Glomerular endothelial cell (primary cell): ENCODE measurements around the gene ALK. TPM values are rescaled to one million over a fixed set of nuclear protein-coding genes. Genes with fewer than 3 reads are reported as not detected.

Source experiments
- DNase-seq: peaks from one replicate; pipeline ENCODE4 v3.0.0-alpha.2; 2011; ENCODE audit warnings: low read depth, low spot score; ENCODE audit errors: extremely low read depth
- total RNA-seq: library from RNA; depleted of rRNA; stranded (reverse); fragments of >200 nt; gene quantifications from 2 replicates; pipeline ENCODE4 v1.2.3, GENCODE V29; 2015

ALK gene
- total RNA-seq, 1 donor from 2014 or later: not detected

DNA sequence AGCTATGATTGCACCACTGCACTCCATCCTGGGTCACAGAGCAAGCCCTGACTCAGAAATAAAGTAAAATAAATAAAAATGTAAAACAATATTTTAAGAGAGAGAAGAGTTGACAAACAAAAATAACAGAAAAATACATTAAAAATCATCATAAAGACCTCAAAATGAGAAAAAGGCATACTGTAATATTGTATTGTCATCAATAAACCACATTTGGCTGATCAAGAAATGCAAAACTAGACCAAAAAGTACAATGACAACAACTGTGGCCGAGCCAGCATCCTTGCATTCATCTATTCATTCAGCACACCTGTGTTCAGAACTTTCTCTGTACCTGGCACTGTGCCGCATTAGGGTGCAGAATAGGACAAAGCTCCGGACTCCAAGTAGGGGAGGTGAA is 121.8 kb downstream of the ALK start:
- DNase-seq: no peak

DNA sequence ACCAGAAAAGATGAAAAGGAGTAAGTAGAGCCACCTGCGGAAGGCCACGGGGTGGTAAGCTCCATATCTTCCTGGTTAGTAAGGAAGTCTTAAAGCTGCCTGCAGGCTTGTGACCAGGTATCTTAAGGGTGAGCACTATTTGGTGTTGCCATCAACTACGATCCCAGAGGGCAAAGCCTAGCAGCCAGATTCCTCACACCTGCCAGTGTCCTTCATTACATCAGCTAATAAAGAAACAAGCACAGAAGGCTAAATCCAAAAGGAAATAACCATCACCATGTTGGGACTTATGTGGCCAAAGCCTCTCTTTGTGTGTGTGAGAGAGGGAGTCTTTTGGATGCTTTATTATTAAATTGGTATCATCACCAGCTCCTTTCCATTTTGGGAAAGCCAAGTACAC is 123.5 kb downstream of the ALK start:
- DNase-seq: no peak

DNA sequence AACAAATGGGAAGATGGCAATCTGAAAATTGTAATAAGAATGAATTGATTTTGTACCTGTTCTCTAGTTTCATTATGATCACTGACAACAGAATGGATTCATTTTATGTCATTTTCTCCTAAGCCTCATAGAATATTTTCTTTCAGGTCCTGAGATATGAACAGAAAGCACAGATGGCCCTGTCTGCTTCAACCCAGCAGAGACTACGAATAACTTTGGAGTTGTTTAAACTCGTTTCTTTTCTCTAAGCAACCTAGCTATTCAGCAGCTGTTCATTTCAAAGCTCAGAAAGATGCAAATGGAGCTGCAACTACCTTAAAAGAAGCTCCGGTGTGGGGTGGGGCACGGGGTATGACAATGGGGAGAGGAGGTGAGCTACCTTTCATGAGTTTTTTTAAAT is 124.9 kb downstream of the ALK start:
- DNase-seq: no peak

DNA sequence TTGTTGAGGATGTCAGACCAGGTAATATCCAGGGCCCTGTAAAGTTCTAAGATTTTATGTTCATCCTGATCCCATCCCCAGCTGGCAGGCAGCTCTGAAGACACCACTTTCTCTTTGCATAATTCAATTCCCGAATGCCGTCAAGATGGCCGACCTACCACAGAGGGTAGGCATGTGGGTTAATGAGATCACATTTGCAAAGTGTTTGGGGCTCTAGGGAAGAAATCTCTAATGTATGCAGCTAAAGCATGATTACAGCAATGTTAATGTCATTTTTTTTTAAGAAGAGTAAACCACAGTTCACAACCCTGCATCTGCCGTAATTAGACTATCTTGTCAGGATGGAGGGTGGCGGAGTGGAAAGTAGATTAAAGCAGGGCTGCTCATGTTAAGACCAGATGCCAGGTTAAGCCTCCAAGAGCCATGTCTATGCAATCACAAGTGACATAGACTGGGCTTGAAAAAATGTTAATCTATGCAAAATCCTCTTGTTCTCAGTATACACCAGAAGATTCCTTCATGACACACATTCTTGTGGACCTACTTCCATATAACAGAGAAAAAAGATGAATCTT is 131.4 kb downstream of the ALK start:
- no peak for DNase-seq

DNA sequence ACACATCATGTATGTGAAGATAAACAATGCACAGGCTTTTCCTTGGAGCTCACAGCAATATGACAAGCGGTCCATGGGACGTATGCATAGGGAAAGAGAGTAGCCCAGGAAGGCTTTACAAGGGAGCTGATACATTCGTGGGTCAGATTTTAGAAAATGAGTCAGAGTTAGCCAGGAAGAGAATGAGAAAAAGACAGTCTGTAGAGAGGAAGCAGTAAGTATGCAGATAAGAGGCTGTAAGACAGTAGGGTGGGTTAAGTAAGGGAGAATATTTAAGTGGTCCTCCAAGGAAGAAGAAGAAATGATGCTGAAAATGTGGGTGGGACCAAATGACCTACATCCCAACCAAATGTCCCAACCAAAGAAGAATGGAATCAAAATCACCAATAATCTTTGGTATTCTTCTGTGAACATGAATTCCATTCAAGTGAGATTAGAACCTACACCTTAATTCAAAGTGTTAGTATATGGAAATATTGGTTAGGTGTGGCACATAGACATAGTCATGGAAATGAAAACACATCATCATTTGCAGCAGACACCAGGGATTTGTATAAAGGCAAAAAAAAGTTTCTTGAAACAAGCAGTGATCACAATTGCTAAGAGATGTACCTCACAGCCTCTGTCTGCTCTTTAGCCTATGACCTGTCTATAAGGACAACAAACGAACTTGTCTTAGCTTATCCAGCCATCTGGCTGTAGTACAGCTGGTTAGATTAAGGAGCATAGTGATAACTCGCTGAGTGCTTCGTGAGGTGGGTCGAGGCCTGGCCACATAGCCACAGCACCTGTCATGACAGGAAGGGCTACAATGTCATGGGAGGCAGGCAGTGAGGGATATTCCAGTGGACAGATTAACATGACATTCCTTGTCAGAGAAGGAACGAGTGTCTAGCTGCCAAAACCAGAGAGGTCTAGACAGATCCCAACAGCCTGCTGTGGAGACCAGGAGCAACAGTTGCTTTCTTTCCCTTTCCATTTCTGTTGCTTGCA is 133.6 kb downstream of the ALK start:
- DNase-seq: no peak

DNA sequence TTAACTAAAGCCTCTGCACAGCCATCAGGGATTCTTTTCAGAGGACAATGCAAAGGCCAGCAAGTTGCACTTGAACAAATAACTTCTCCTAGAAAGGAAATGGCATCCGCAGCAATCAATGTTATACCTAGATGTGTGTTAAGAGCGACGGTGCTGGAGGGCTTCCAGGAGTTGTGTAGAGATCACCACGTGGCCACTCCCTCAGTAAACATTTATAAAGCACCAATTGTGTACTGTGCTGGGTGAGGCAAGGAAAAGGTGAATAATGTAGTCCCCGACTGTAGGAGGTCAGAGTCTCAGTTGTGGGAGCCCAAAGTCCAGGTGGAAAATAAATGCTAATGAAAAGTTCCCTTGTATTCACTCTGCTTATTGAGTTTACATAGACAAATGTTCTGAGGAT is 135.0 kb downstream of the ALK start:
- DNase-seq: no peak

DNA sequence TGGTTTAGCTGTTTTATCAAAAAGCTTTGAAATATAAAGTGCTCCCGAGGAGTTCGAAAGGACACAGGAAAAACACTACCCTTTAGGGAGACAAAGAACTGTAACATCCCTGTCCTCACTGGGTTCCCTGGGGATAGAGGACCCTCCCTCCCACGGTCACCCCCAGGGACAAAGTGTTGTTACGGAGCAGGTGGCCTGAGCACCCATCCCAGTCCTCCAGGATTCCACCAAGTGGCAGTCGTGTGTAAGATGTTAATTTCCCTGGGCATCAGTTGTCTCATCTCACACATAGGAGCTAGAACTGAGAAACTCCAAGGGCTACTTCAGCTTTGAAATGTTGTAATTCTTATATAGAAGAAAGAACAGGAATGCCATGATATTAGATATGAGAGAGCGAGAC is 137.7 kb downstream of the ALK start:
- no peak for DNase-seq

DNA sequence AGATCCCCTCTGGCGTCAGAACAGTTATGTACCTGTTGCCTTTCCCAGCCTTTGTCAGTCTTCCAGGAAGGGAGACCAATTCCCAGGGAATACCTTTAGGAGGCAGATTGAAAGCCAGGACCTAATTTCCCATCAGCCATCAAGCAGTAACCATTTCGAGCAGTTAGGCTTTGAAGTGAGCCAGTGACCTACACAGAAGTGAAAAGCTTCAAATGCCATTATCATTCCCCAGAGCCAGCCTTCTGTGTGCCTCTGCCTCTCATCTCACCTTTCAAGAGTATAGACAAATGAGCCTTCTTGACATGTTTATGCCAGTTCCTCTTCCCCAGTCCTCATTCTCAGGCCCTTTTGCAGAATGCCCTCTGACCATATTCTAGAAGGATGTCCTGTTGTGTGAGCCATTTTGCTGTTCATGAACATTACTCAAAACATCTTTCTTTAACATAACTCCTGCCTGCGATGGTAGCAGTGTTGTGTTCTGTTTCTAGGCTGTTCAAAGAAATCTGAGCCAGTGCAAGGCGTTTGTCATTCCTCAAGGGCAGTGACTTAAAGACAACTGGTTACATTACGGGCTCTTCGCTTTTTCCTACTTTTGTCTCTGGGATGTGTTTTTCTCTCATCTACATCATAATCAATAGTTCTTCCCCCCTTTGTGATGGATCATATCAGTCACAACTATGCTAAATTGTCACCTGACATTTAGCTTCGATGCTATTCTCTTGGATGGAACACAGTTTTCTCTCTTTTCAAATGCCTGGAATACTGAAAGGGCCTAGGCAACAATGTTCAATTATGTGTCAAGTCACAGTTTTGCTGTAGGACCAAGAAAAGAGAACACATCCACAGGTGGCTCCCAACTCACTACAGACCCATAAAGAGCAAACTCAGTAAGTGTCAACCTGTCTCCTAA is 138.6 kb downstream of the ALK start:
- DNase-seq: no peak

DNA sequence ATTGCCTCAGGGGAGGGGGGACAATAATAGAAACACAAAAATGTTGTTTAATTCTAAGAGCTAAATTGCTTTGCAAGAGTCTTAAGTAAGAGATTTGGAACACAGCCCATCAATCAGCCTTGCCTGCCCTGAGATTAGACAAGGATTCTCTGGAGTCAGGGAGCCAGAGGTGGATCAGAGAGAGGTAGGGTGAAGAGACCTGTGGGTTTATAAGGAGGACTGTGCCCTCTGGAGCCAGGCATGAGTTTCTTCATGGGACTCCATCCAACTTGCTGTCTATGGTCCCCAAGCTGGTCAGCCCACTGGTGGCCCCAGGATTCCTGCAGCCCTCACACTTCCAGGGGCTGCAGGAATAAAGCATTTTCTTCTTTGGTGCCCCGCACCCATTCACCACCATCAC is 139.3 kb downstream of the ALK start:
- DNase-seq: no peak

DNA sequence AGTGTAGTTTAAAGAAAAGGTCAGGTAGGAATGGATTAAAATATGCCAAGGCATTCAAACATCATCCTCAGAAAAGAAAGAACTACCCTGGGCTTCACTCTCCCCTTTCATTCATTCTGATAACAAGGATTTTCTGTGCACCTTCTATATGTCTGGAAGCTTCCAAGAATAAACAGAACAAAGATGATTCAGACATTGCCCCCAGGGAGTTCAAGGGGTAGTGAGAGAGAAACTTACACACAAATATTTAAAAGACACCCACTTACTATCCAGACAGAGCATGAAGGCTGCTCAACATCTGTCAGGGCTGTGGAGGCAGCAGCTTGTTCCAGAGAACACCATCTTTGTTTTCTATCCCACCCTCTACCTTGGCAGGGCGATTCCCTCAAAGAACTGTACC is 140.5 kb downstream of the ALK start:
- no peak for DNase-seq

DNA sequence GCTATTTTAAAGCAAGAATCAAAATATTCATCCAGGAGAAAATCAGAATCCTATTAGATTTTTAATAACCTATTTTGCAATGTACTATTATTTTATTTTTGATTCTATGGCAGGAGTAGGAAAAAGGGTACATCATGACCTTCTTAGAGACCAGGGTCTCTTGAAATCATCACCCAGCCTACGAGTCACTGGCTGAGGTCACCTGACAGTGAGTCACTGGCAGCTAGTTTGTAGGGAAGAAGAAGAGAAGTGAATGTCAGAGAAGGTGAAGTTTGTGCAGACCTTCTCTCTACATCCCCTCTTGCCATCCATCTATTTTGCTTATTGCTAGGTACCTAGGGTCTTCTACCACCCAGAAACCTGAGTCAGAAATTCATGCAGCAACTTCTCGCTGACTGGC is 144.2 kb downstream of the ALK start:
- DNase-seq: no peak

DNA sequence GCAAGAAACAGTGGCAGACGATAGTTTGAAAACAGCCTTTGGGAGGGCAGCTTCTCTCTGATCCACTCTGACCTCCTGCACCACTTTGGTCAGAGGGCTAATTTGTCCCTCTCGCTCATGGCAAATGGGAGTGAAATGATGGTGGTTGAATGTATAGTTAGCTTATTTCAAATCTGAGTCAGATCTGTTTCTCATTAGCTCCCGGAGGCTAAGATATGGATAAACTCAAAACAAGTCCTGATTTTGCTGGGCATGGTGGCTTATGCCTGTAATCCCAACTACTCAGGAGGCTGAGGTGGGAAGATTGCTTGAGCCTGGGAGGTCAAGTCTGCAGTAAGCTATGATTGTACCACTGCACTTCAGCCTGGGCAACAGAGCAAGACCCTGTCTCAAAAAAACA is 145.0 kb downstream of the ALK start:
- no peak for DNase-seq

DNA sequence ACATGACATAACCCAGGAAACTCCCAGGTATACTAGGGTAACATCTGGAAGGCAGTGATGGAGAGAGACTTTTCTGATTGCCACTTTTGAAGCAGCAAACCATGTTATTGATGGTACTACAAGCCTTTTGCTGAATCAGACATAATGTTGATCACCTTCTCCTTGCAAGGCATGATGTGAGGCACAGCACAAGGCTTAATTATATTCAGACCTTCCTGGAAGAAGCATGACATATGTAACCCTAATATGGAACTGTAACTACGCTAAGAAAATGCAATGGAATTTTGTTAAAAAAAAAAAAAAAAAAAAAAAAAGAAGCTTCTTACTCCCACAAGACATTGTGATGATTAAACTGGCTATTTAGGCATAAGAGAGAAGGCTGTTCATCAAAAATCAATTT is 145.4 kb downstream of the ALK start:
- DNase-seq: no peak

DNA sequence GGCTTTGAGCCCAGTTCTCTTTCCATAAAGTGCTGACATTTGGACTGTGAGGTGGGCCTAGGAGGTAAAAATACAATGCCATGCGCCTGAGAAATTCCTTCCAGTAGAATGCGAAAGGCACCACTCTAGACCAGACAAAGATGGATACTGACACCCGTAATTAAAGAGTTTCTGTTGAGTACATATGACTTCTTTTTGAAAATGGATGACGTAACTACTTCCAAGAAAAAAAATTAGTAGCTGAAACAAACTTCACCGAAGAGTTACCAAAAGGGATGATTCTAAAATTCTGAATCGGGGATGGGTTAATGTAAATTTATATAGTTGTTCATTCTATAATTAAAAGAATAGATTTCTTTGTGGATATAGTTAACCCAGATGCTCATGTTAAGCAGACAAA is 146.8 kb downstream of the ALK start:
- DNase-seq: no peak

DNA sequence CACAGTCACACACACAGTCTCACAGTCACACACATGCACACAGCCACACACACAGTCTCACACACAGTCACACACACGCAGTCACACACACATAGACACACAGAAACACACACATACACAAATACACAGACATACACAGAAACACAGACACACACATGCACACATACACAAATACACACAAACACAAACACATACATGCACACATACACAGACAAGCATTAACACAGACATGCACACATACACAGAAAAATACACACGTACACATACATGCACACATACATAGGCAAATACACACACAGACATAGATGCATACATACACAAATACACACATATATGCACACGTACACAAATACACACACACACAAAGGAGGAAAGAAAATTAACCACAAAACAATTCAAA is 150.5 kb downstream of the ALK start:
- no peak for DNase-seq

DNA sequence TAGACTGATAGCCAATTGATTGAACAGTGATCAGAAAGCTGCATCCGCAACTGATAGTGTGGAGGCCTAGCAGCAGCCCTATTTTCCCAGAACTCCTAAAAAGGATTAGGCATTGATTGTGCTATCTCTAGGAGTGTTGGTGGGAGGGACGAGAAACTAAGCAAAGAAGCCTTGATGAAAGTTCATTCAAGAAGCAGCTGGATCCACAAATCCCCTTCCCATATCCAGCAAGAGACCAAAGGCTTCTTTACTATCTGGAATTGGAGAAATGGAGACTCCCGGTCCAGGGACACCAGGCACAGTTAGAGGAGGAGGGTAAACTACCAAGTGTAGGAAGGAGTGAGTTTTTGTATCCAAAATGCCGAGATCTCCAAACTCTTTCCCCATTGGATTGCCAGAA is 151.5 kb downstream of the ALK start:
- no peak for DNase-seq

DNA sequence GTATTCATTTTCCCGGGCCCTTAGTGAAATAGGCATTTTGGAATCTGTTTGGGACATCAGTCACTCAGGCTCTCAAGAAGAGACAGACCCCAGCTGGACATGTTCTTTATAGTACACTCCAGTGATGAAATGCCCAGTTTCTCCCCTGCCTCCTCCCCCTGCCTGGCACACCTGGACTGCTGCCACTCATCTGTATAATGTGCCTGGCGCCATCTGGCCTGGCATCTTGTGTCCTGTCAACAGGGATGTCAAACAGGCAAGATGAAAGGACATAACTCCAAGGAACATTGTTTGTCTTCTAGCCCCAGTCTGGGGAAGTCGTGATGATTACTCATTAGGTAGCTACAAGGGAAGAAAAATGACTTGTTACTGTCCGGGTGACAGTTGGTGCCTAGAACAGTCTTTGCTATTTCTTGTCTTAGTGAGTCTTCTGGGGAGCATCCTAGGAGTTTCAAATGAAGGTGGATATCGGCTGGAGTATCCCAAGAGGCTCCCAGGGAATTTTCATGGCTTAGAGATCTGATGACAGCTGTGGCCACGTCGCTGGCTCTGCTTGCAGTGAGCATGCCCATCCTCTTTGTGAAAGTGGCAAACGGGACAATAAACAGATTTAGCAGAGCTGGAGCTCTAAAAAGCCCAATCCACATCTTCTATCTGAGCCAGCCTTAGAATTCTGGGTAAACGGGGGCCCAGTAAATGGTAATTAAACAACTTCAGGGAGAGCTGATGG is 153.6 kb downstream of the ALK start:
- no peak for DNase-seq

DNA sequence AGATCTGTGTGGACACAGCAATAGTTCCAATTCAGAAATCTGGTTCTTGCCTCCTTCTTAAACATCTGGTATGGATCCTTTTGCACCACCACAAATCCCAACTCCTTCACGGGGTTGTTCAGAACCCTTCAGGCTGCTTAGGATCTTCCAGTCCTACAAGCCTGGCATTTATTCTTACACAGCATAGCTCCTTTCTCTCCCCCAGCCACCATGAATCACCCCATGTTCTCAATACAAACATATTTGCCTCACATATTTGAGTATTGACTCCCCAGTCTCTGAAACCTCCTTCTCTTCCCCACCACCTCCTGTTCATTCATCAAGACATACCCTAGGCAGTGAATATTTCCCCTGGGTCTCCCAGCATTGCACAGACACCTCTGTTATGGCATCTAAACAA is 155.2 kb downstream of the ALK start:
- no peak for DNase-seq

DNA sequence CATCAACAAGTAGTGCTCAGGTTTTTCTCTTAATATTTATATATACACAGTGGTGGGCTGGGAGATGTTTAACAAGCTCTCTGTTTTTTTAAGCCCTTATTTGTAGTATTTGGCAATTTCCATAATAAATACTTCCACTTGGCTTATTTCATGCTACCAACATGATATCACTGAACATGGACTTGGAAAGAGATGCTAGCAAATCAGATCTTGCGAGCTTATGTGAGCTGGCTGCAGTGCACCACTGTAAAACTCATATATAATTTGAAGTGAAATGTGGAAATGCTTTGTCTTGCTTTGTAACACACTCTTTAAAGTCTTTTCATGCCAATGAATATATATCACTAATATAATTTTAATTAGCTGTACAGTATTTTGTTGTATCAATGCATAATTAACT is 155.7 kb downstream of the ALK start:
- no peak for DNase-seq

DNA sequence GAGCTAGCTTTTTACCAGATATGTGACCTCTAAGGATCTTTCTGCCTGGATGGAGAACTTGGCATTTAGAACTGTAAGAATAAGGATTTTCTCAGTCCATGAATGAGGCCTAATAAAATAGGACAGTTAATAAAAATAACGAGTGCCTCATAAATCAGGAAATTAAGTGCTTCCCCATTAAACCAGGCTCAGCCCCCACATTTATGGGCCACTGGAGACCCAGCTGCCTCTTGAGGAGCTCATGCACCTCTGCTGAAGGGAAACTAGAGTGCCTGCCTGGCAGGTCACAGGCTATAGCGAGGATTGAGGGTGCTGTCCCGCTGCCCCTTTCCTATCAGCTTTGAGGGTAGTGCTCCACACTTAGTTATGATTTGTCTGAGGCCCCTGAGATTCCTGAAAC is 158.0 kb downstream of the ALK start:
- no peak for DNase-seq

DNA sequence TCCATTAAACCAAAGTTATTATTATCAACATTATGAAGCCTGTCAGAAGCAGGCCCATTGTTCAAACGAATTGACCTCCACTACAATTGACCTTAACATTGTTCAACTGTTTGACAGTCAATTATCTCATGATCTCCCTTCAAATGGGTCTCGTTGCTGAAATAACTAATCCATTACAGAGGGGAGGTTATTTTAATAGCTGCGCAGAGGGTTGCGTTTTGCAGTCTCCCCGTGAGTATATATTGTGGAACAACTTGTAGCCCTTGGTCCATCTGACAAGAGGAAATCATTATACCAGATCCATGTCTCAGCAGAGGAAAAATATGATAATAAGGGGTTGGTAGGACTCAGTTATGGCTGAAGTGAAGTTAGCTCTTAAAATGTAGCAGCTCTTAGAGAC is 159.1 kb downstream of the ALK start:
- no peak for DNase-seq
